Measurements from ENCODE around the gene VMAC. TPM values are rescaled to one million over a fixed set of nuclear protein-coding genes. Genes with fewer than 3 reads are reported as not detected.

The VMAC gene
- total RNA-seq, 1 donor from 2014 or later: 3.1 TPM

- Mint-ChIP-seq H3K9me3 (no peaks in the 10 kb centered on the region), H3K27me3 (ENCODE audit: low read depth) (no peaks in the 10 kb centered on the region), H3K36me3 (ENCODE audit: low read depth) (peaks cover 61% of the 10 kb centered on the region), H3K4me1 (ENCODE audit: low read depth) (peaks cover 62% of the 10 kb centered on the region), H3K27ac (peak overlapping the region; percentile 85), H3K4me3 (ENCODE audit: low read depth) (peak overlapping the region; percentile 40)
- DNase-seq (ENCODE audit: low spot score): no peak
- intact Hi-C loops (cut with micrococcal nuclease): no loop called here
Measured at GRCh38 chr19:5948752-5949564, 44.3 kb downstream of the VMAC start.

- H3K27ac Mint-ChIP-seq: peak overlapping the region; percentile 85
- H3K4me3 Mint-ChIP-seq (ENCODE audit: low read depth): peak overlapping the region; percentile 57
- H3K27me3 Mint-ChIP-seq (ENCODE audit: low read depth): no peaks in the 10 kb centered on the region
- intact Hi-C loops (cut with micrococcal nuclease): no loop called here
- H3K36me3 Mint-ChIP-seq (ENCODE audit: low read depth): peaks cover 64% of the 10 kb centered on the region
- no peak for DNase-seq (ENCODE audit: low spot score)
- H3K4me1 Mint-ChIP-seq (ENCODE audit: low read depth): peaks cover 68% of the 10 kb centered on the region
- H3K9me3 Mint-ChIP-seq: no peaks in the 10 kb centered on the region
Measured at GRCh38 chr19:5949792-5950305, 45.2 kb downstream of the VMAC start.

GRCh38 chr19:5950741-5951140 lies 46.1 kb downstream of the VMAC start:
- intact Hi-C loops (cut with micrococcal nuclease): no loop called here
- DNase-seq (ENCODE audit: low spot score): no peak
- H3K4me3 Mint-ChIP-seq (ENCODE audit: low read depth): no peak overlapping the region
- H3K4me1 Mint-ChIP-seq (ENCODE audit: low read depth): peaks cover 66% of the 10 kb centered on the region
- H3K27ac Mint-ChIP-seq: peak overlapping the region; percentile 85
- H3K9me3 Mint-ChIP-seq: no peaks in the 10 kb centered on the region
- no peaks in the 10 kb centered on the region for H3K27me3 Mint-ChIP-seq (ENCODE audit: low read depth)
- H3K36me3 Mint-ChIP-seq (ENCODE audit: low read depth): peaks cover 62% of the 10 kb centered on the region

- no peaks in the 10 kb centered on the region for H3K9me3 Mint-ChIP-seq
- peaks cover 70% of the 10 kb centered on the region for H3K4me1 Mint-ChIP-seq (ENCODE audit: low read depth)
- H3K27me3 Mint-ChIP-seq (ENCODE audit: low read depth): no peaks in the 10 kb centered on the region
- no peak for DNase-seq (ENCODE audit: low spot score)
- peaks cover 62% of the 10 kb centered on the region for H3K36me3 Mint-ChIP-seq (ENCODE audit: low read depth)
- H3K27ac Mint-ChIP-seq: peak overlapping the region; percentile 85
- no peak overlapping the region for H3K4me3 Mint-ChIP-seq (ENCODE audit: low read depth)
- intact Hi-C loops (cut with micrococcal nuclease): no loop called here
Measured at GRCh38 chr19:5951338-5951861, 46.7 kb downstream of the VMAC start.

- Mint-ChIP-seq H3K4me3 (ENCODE audit: low read depth) (no peak overlapping the region), H3K27me3 (ENCODE audit: low read depth) (no peaks in the 10 kb centered on the region), H3K4me1 (ENCODE audit: low read depth) (peaks cover 73% of the 10 kb centered on the region), H3K9me3 (no peaks in the 10 kb centered on the region), H3K27ac (peak overlapping the region; percentile 94), H3K36me3 (ENCODE audit: low read depth) (peaks cover 59% of the 10 kb centered on the region)
- DNase-seq (ENCODE audit: low spot score): no peak
- intact Hi-C loops (cut with micrococcal nuclease): loop anchor here (2.0 kb wide), 1 partner anchor 48 kb away; the partner anchor contains the start of gene VMAC
Measured at GRCh38 chr19:5952193-5953029, 47.7 kb downstream of the VMAC start.

GRCh38 chr19:5953030-5953589 lies 48.4 kb downstream of the VMAC start:
- Mint-ChIP-seq H3K4me3 (ENCODE audit: low read depth) (peak overlapping the region; percentile 76), H3K27me3 (ENCODE audit: low read depth) (no peaks in the 10 kb centered on the region), H3K9me3 (no peaks in the 10 kb centered on the region), H3K27ac (peak overlapping the region; percentile 94), H3K4me1 (ENCODE audit: low read depth) (peaks cover 71% of the 10 kb centered on the region), H3K36me3 (ENCODE audit: low read depth) (peaks cover 57% of the 10 kb centered on the region)
- no peak for DNase-seq (ENCODE audit: low spot score)
- intact Hi-C loops (cut with micrococcal nuclease): loop anchor here (2.0 kb wide), 1 partner anchor 48 kb away; the partner anchor contains the start of gene VMAC

GRCh38 chr19:5953680-5954213 lies 49.1 kb downstream of the VMAC start:
- H3K27me3 Mint-ChIP-seq (ENCODE audit: low read depth): no peaks in the 10 kb centered on the region
- H3K27ac Mint-ChIP-seq: peak overlapping the region; percentile 94
- no peaks in the 10 kb centered on the region for H3K9me3 Mint-ChIP-seq
- peaks cover 66% of the 10 kb centered on the region for H3K4me1 Mint-ChIP-seq (ENCODE audit: low read depth)
- H3K4me3 Mint-ChIP-seq (ENCODE audit: low read depth): peak overlapping the region; percentile 76
- peaks cover 54% of the 10 kb centered on the region for H3K36me3 Mint-ChIP-seq (ENCODE audit: low read depth)
- intact Hi-C loops (cut with micrococcal nuclease): loop anchor here (1.0 to 2.0 kb wide), 2 partner anchors 9 to 49 kb away; partner anchors contain the start of gene VMAC
- peak; percentile 23 for DNase-seq (ENCODE audit: low spot score)

- Mint-ChIP-seq H3K36me3 (ENCODE audit: low read depth) (peaks cover 50% of the 10 kb centered on the region), H3K4me3 (ENCODE audit: low read depth) (peak overlapping the region; percentile 76), H3K4me1 (ENCODE audit: low read depth) (peaks cover 63% of the 10 kb centered on the region), H3K27ac (peak overlapping the region; percentile 94), H3K9me3 (no peaks in the 10 kb centered on the region), H3K27me3 (ENCODE audit: low read depth) (no peaks in the 10 kb centered on the region)
- intact Hi-C loops (cut with micrococcal nuclease): loop anchor here (1.0 kb wide), 1 partner anchor 8 kb away; no protein-coding TSS in a partner anchor
- DNase-seq (ENCODE audit: low spot score): no peak
Measured at GRCh38 chr19:5954293-5954692, 49.6 kb downstream of the VMAC start.

- Mint-ChIP-seq H3K27ac (no peak overlapping the region), H3K9me3 (no peaks in the 10 kb centered on the region), H3K4me1 (ENCODE audit: low read depth) (peaks cover 56% of the 10 kb centered on the region), H3K36me3 (ENCODE audit: low read depth) (peaks cover 38% of the 10 kb centered on the region), H3K27me3 (ENCODE audit: low read depth) (no peaks in the 10 kb centered on the region), H3K4me3 (ENCODE audit: low read depth) (no peak overlapping the region)
- intact Hi-C loops (cut with micrococcal nuclease): no loop called here
- no peak for DNase-seq (ENCODE audit: low spot score)
Measured at GRCh38 chr19:5955636-5955935, 50.9 kb downstream of the VMAC start.

GRCh38 chr19:5956323-5956722 lies 51.7 kb downstream of the VMAC start:
- Mint-ChIP-seq H3K9me3 (no peaks in the 10 kb centered on the region), H3K4me1 (ENCODE audit: low read depth) (peaks cover 49% of the 10 kb centered on the region), H3K4me3 (ENCODE audit: low read depth) (no peak overlapping the region), H3K27ac (peak overlapping the region; percentile 55), H3K36me3 (ENCODE audit: low read depth) (peaks cover 31% of the 10 kb centered on the region), H3K27me3 (ENCODE audit: low read depth) (no peaks in the 10 kb centered on the region)
- intact Hi-C loops (cut with micrococcal nuclease): no loop called here
- no peak for DNase-seq (ENCODE audit: low spot score)

GRCh38 chr19:5956728-5957127 lies 52.1 kb downstream of the VMAC start:
- Mint-ChIP-seq H3K27ac (no peak overlapping the region), H3K27me3 (ENCODE audit: low read depth) (no peaks in the 10 kb centered on the region), H3K36me3 (ENCODE audit: low read depth) (peaks cover 26% of the 10 kb centered on the region), H3K9me3 (no peaks in the 10 kb centered on the region), H3K4me3 (ENCODE audit: low read depth) (no peak overlapping the region), H3K4me1 (ENCODE audit: low read depth) (peaks cover 47% of the 10 kb centered on the region)
- intact Hi-C loops (cut with micrococcal nuclease): no loop called here
- no peak for DNase-seq (ENCODE audit: low spot score)

- no peak overlapping the region for H3K4me3 Mint-ChIP-seq (ENCODE audit: low read depth)
- intact Hi-C loops (cut with micrococcal nuclease): no loop called here
- H3K27me3 Mint-ChIP-seq (ENCODE audit: low read depth): no peaks in the 10 kb centered on the region
- DNase-seq (ENCODE audit: low spot score): no peak
- H3K27ac Mint-ChIP-seq: no peak overlapping the region
- H3K9me3 Mint-ChIP-seq: no peaks in the 10 kb centered on the region
- H3K36me3 Mint-ChIP-seq (ENCODE audit: low read depth): peaks cover 22% of the 10 kb centered on the region
- peaks cover 49% of the 10 kb centered on the region for H3K4me1 Mint-ChIP-seq (ENCODE audit: low read depth)
Measured at GRCh38 chr19:5957170-5957569, 52.5 kb downstream of the VMAC start.
